Calu3 (cell line): ENCODE results near the gene RPS6KC1. TPM values are rescaled to one million over a fixed set of nuclear protein-coding genes. Genes with fewer than 3 reads are reported as not detected.

Source experiments
- BruUV-seq: library from RNA; stranded (reverse); fragments of 400-500 nt; replicated peaks from 2 replicates; lab custom pipeline; 2021; lab: Mats Ljungman, UMichigan
- CTCF ChIA-PET: fragments of 300-600 bp; sonication (Branson Sonifier 250); formaldehyde crosslinking; loops from one replicate; lab custom pipeline; 2022; ENCODE audit warnings: antibody characterized with exemption; lab: Charles Lee
- DNase-seq: peaks from one replicate; pipeline ENCODE4 v3.0.0; 2022
- H3K27ac Mint-ChIP-seq: one replicate; pipeline ENCODE4 v1.8.0; 2022; ENCODE audit warnings: mixed read lengths; ENCODE audit not compliant: unreplicated experiment
- H3K27me3 Mint-ChIP-seq: one replicate; pipeline ENCODE4 v1.8.0; 2022; ENCODE audit warnings: mixed read lengths; ENCODE audit not compliant: unreplicated experiment
- H3K36me3 Mint-ChIP-seq: one replicate; pipeline ENCODE4 v1.8.0; 2022; ENCODE audit warnings: mild to moderate bottlenecking, moderate library complexity, mixed read lengths; ENCODE audit not compliant: insufficient read depth, unreplicated experiment
- H3K4me1 Mint-ChIP-seq: one replicate; pipeline ENCODE4 v1.8.0; 2022; ENCODE audit warnings: mild to moderate bottlenecking, low read depth, mixed read lengths; ENCODE audit not compliant: unreplicated experiment
- H3K4me3 Mint-ChIP-seq: one replicate; pipeline ENCODE4 v1.8.0; 2022; ENCODE audit warnings: mild to moderate bottlenecking, low read depth, moderate library complexity, mixed read lengths; ENCODE audit not compliant: unreplicated experiment
- H3K9me3 Mint-ChIP-seq: one replicate; pipeline ENCODE4 v1.8.0; 2022; ENCODE audit warnings: low read depth, mixed read lengths; ENCODE audit not compliant: unreplicated experiment
- CTCF ChIP-seq: fragments of 200-600 bp; IDR thresholded peaks from one replicate; pipeline ENCODE4 v1.8.0; 2022; ENCODE audit warnings: antibody characterized with exemption; ENCODE audit not compliant: unreplicated experiment
- intact Hi-C: fragments of 100-400 bp; cut with micrococcal nuclease; formaldehyde crosslinking; loops from one replicate; pipeline ENCODE4 v1.10.0; 2022; ENCODE audit not compliant: unreplicated experiment
- total RNA-seq: library from RNA; stranded (reverse); gene quantifications from 2 replicates; pipeline ENCODE4 v1.2.3, GENCODE V29; 2022

RPS6KC1 gene
- total RNA-seq, 1 experiment from 2014 or later, result 23.5 TPM

GRCh38 chr1:213231795-213232231, 180.8 kb downstream of the RPS6KC1 start:
- no TSS peak for BruUV-seq
- peaks cover 8% of the 10 kb centered on the region for H3K4me1 Mint-ChIP-seq
- DNase-seq, result no peak
- TF ChIP-seq CTCF, result no peak
- no peak overlapping the region for H3K4me3 Mint-ChIP-seq
- H3K27ac Mint-ChIP-seq, result no peak overlapping the region
- H3K27me3 Mint-ChIP-seq, result no peaks in the 10 kb centered on the region
- CTCF ChIA-PET, result interaction anchor here (0.6 kb wide), 1 partner anchor 276 kb away, joined by 3 read pairs; no protein-coding TSS in a partner anchor
- no peaks in the 10 kb centered on the region for H3K9me3 Mint-ChIP-seq
- no peaks in the 10 kb centered on the region for H3K36me3 Mint-ChIP-seq
- intact Hi-C loops, result no loop called here

- no peak for DNase-seq
- Mint-ChIP-seq H3K4me3 (no peak overlapping the region), H3K4me1 (no peaks in the 10 kb centered on the region), H3K27ac (no peak overlapping the region), H3K9me3 (no peaks in the 10 kb centered on the region), H3K27me3 (no peaks in the 10 kb centered on the region), H3K36me3 (no peaks in the 10 kb centered on the region)
- no peak for TF ChIP-seq CTCF
- intact Hi-C loops, result loop anchor here (10.0 kb wide), 1 partner anchor 322 kb away; no protein-coding TSS in a partner anchor
- BruUV-seq, result no TSS peak
- CTCF ChIA-PET, result no interaction called here
These were observed 191.8 kb downstream of the RPS6KC1 start for GRCh38 chr1:213242883-213243282.

GRCh38 chr1:213244664-213245091, 193.6 kb downstream of the RPS6KC1 start:
- TF ChIP-seq CTCF, result peak; percentile 77
- Mint-ChIP-seq H3K4me3 (no peak overlapping the region), H3K9me3 (no peaks in the 10 kb centered on the region), H3K27me3 (no peaks in the 10 kb centered on the region), H3K4me1 (no peaks in the 10 kb centered on the region), H3K27ac (no peak overlapping the region), H3K36me3 (no peaks in the 10 kb centered on the region)
- CTCF ChIA-PET, result interaction anchor here (1.0 kb wide), 1 partner anchor 878 kb away, joined by 5 read pairs; no protein-coding TSS in a partner anchor
- BruUV-seq, result no TSS peak
- DNase-seq, result peak; percentile 64
- intact Hi-C loops, result loop anchor here (1.0 to 10.0 kb wide), 5 partner anchors 122 to 879 kb away; no protein-coding TSS in a partner anchor

GRCh38 chr1:213245260-213245910, 194.3 kb downstream of the RPS6KC1 start:
- no peak for TF ChIP-seq CTCF
- intact Hi-C loops, result loop anchor here (1.0 to 10.0 kb wide), 5 partner anchors 123 to 878 kb away; no protein-coding TSS in a partner anchor
- CTCF ChIA-PET, result interaction anchor here (1.0 kb wide), 1 partner anchor 878 kb away, joined by 5 read pairs; no protein-coding TSS in a partner anchor
- Mint-ChIP-seq H3K4me3 (no peak overlapping the region), H3K27ac (no peak overlapping the region), H3K9me3 (no peaks in the 10 kb centered on the region), H3K27me3 (no peaks in the 10 kb centered on the region), H3K4me1 (no peaks in the 10 kb centered on the region), H3K36me3 (no peaks in the 10 kb centered on the region)
- DNase-seq, result no peak
- BruUV-seq, result no TSS peak
